Caco-2 (cell line): ENCODE results near the gene DERL2. TPM values are rescaled to one million over a fixed set of nuclear protein-coding genes. Genes with fewer than 3 reads are reported as not detected.
"Not testable (repeated sequence)": the region's sequence is repeated elsewhere in the genome, so short reads cannot be mapped to it uniquely, and the experiment has no call there.

Source experiments
- BruUV-seq: library from RNA; stranded (reverse); fragments of 400-500 nt; replicated peaks from 2 replicates; lab custom pipeline; 2021; lab: Mats Ljungman, UMichigan
- CTCF ChIA-PET: fragments of 300-600 bp; sonication (Branson Sonifier 250); formaldehyde crosslinking; loops from one replicate; lab custom pipeline; 2022; ENCODE audit warnings: antibody characterized with exemption; lab: Charles Lee
- POLR2A ChIA-PET: fragments of 300-600 bp; sonication (Branson Sonifier 250); formaldehyde crosslinking; loops from one replicate; lab custom pipeline; 2022; ENCODE audit warnings: antibody characterized with exemption; lab: Charles Lee
- DNase-seq, 2 experiments: peaks; one replicate each; pipeline versions ENCODE4 v3.0.0 to v3.0.0-alpha.2; 2020 to 2022
- H3K27me3 ChIP-seq: replicated peaks from 2 replicates; pipeline ENCODE4 v1.6.0; 2011; ENCODE audit warnings: low read length; ENCODE audit not compliant: control insufficient read depth, insufficient read depth
- H3K36me3 ChIP-seq: 2 replicates; pipeline ENCODE4 v1.5.1; 2011; ENCODE audit warnings: low read length; ENCODE audit not compliant: control insufficient read depth, insufficient read depth
- H3K4me1 ChIP-seq: fragments of 250-450 bp; sonication (Bioruptor Pico); 2 replicates; pipeline ENCODE4 v1.5.1; 2020; ENCODE audit warnings: mild to moderate bottlenecking
- H3K4me3 ChIP-seq: 2 replicates; pipeline ENCODE4 v1.5.1; 2011; ENCODE audit warnings: low read depth, mild to moderate bottlenecking, control low read depth, low read length
- H3K9me3 ChIP-seq: fragments of 250-450 bp; sonication (Bioruptor Pico); 2 replicates; pipeline ENCODE4 v1.5.1; 2020; ENCODE audit warnings: mild to moderate bottlenecking, moderate library complexity
- H3K27ac Mint-ChIP-seq: one replicate; pipeline ENCODE4 v1.8.0; 2022; ENCODE audit warnings: mixed read lengths; ENCODE audit not compliant: unreplicated experiment
- H3K27me3 Mint-ChIP-seq: one replicate; pipeline ENCODE4 v1.8.0; 2022; ENCODE audit warnings: mixed read lengths; ENCODE audit not compliant: insufficient read depth, unreplicated experiment
- H3K36me3 Mint-ChIP-seq: one replicate; pipeline ENCODE4 v1.8.0; 2022; ENCODE audit warnings: mild to moderate bottlenecking, mixed read lengths; ENCODE audit not compliant: insufficient read depth, unreplicated experiment
- H3K4me1 Mint-ChIP-seq: one replicate; pipeline ENCODE4 v1.8.0; 2022; ENCODE audit warnings: low read depth, mixed read lengths; ENCODE audit not compliant: unreplicated experiment
- H3K4me3 Mint-ChIP-seq: one replicate; pipeline ENCODE4 v1.8.0; 2022; ENCODE audit warnings: mild to moderate bottlenecking, moderate library complexity, mixed read lengths; ENCODE audit not compliant: unreplicated experiment
- H3K9me3 Mint-ChIP-seq: one replicate; pipeline ENCODE4 v1.8.0; 2022; ENCODE audit warnings: mixed read lengths; ENCODE audit not compliant: unreplicated experiment
- intact Hi-C: fragments of 100-400 bp; cut with micrococcal nuclease; formaldehyde crosslinking; loops from one replicate; pipeline ENCODE4 v1.10.0; 2022; ENCODE audit not compliant: unreplicated experiment
- total RNA-seq: library from RNA; stranded (reverse); gene quantifications from 2 replicates; pipeline ENCODE4 v1.2.3, GENCODE V29; 2022
- TF ChIP-seq, protein P1 (sequence below), 2 experiments: fragments of 200-600 bp in 1 of 2; IDR thresholded peaks; 1 replicate in 1 of 2; 2 replicates in 1 of 2; pipeline versions ENCODE4 v1.5.1 to v1.8.0; 2011 to 2022; ENCODE audit warnings: antibody characterized with exemption in 1 of 2, control low read depth in 1 of 2, inconsistent platforms in 1 of 2, low read depth in 1 of 2, low read length in 1 of 2, mild to moderate bottlenecking in 1 of 2, moderate library complexity in 1 of 2; ENCODE audit not compliant: insufficient read depth in 1 of 2, severe bottlenecking in 1 of 2, unreplicated experiment in 1 of 2

DERL2 gene
- total RNA-seq, 1 experiment from 2014 or later: 34.9 TPM

DNA sequence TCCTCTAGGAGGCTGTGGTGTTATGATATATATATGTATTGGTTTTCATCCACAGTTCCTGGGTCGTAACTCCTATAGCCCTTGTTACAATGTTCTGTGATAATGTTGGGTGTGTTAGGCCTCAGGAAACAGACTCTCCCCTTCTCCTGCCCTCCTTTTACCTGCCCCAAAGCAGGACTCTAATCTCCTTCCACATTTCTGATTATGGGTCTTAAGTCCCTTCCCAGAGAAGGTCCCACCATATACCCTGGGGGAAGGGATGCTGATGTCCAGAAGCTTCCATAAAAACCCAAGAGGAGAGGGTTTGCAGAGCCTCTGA lies 46.6 kb downstream of the DERL2 start:
- Mint-ChIP-seq H3K27ac (peak overlapping the region; percentile 81), H3K4me1 (no peaks in the 10 kb centered on the region), H3K9me3 (no peaks in the 10 kb centered on the region), H3K4me3 (peak overlapping the region; percentile 73), H3K27me3 (no peaks in the 10 kb centered on the region), H3K36me3 (peaks cover 33% of the 10 kb centered on the region)
- H3K9me3 ChIP-seq: no peaks in the 10 kb centered on the region
- TF ChIP-seq, protein P1, sequence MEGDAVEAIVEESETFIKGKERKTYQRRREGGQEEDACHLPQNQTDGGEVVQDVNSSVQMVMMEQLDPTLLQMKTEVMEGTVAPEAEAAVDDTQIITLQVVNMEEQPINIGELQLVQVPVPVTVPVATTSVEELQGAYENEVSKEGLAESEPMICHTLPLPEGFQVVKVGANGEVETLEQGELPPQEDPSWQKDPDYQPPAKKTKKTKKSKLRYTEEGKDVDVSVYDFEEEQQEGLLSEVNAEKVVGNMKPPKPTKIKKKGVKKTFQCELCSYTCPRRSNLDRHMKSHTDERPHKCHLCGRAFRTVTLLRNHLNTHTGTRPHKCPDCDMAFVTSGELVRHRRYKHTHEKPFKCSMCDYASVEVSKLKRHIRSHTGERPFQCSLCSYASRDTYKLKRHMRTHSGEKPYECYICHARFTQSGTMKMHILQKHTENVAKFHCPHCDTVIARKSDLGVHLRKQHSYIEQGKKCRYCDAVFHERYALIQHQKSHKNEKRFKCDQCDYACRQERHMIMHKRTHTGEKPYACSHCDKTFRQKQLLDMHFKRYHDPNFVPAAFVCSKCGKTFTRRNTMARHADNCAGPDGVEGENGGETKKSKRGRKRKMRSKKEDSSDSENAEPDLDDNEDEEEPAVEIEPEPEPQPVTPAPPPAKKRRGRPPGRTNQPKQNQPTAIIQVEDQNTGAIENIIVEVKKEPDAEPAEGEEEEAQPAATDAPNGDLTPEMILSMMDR (IDR thresholded peaks at IDR 0.05; ENCODE audit: insufficient read depth in 1 of 2, low read depth in 1 of 2, low read length in 1 of 2, severe bottlenecking in 1 of 2, unreplicated experiment in 1 of 2): no peak
- no peaks in the 10 kb centered on the region for H3K4me1 ChIP-seq
- intact Hi-C loops: loop anchor here (1.0 kb wide), 1 partner anchor 19 kb away; the partner anchor contains the start of gene RPAIN
- no peak overlapping the region; the same call in 1 of the 2 replicates for H3K4me3 ChIP-seq
- 0 out of 2 replicates have a peak, but pooled peaks cover 1% of the 10 kb centered on the region for H3K36me3 ChIP-seq
- no TSS peak for BruUV-seq
- CTCF ChIA-PET: interaction anchor here (0.6 to 1.4 kb wide), 6 partner anchors 15 to 994 kb away, joined by 3 to 10 read pairs (median 4); partner anchors contain the start of genes DERL2, DHX33, MIS12 and NUP88
- no peaks in the 10 kb centered on the region for H3K27me3 ChIP-seq
- POLR2A ChIA-PET: interaction anchor here (1.2 kb wide), 1 partner anchor 20 kb away, joined by 4 read pairs; the partner anchor contains the start of genes NUP88 and RPAIN
- no peak for DNase-seq

DNA sequence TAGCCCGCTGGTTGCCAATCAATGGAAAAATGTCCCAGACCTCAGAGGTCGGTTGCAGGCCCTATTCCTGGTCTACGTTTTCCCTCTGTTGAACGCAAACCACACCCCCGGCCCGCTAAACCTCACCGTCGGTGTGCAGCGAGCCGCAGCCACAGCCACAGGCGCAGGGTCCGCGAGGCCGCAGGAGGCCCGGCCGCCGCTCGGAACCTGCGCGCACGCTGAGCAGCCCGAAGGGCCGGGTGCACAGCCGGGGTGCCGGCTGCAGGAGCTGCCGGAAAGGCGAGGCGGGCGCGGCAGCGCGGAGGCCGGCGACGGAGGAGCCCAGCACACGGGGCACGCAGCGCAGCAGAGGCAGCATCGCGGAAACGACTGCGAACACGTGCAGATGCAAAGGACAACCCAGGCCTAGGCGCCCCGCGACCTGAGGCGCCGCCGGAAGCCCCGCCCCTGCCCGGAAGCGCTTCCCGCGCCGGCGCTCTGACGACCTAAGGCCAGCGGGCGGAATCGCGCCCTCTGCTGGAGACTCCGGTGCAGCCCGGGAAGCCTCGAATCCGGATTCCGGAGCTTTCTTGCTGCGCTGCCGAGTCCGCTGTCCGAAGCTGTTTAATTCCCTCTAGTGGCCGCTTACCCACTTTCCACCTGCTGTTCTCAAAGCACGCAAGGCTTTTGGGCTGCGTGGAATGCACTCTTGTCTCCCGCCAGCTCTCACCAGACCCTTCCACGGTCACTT lies 47.1 kb downstream of the DERL2 start, which contains the start of gene C1QBP:
TSS of gene C1QBP (minus strand) at position 440 of the 730 bp plus-strand sequence. CDS start at position 358, 82 bp downstream.
- H3K27me3 Mint-ChIP-seq: no peaks in the 10 kb centered on the region
- no peaks in the 10 kb centered on the region for H3K4me1 ChIP-seq
- H3K9me3 Mint-ChIP-seq: no peaks in the 10 kb centered on the region
- H3K4me1 Mint-ChIP-seq: no peaks in the 10 kb centered on the region
- intact Hi-C loops: loop anchor here (1.0 kb wide), 1 partner anchor 19 kb away; the partner anchor contains the start of gene RPAIN
- H3K27me3 ChIP-seq: no peaks in the 10 kb centered on the region
- H3K36me3 ChIP-seq: 0 out of 2 replicates have a peak, but pooled peaks cover 1% of the 10 kb centered on the region
- H3K9me3 ChIP-seq: no peaks in the 10 kb centered on the region
- H3K4me3 Mint-ChIP-seq: peak within 1 kb of the TSS; percentile 73
- H3K36me3 Mint-ChIP-seq: peaks cover 35% of the 10 kb centered on the region
- TF ChIP-seq, protein P1 (IDR thresholded peaks at IDR 0.05; ENCODE audit: insufficient read depth in 1 of 2, low read depth in 1 of 2, low read length in 1 of 2, severe bottlenecking in 1 of 2, unreplicated experiment in 1 of 2): peak; percentile 75 to 82
- no TSS peak for BruUV-seq
- CTCF ChIA-PET: interaction anchor here (0.6 to 1.4 kb wide), 6 partner anchors 14 to 995 kb away, joined by 3 to 10 read pairs (median 4); partner anchors contain the start of genes DERL2, DHX33, MIS12 and NUP88
- peak within 1 kb of the TSS; percentile 81 for H3K27ac Mint-ChIP-seq
- DNase-seq: peak; percentile 81 to 89
- H3K4me3 ChIP-seq: peak within 1 kb of the TSS; percentile 63
- POLR2A ChIA-PET: interaction anchor here (1.2 kb wide), 1 partner anchor 20 kb away, joined by 4 read pairs; the partner anchor contains the start of genes NUP88 and RPAIN

DNA sequence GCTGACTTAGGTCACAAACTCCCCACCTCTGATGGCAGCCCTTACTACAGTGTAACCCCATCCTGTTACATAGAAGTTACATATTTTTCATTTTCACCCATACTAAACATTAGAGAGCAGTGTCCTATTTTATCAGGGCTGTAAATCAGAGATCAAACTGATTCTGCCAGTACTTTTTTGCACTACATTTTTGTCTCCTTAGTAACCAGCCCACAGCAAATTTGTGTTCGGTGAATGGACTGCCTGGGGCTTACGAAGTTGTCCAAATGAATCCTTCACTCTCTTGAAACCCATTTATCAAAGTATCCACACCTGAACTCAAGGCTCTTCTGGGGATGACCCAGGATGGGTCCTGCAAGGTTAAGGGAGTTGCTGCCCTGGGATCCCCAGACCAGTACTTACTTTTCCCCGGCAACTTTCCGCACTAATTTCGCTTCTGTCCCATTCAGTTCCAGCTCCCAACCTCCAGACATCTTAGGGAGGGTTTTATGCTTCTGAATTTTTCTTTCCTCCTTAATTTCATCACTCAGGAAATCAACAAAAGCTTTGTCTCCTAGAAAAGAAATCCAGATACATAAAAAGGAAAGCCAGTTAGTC lies 48.2 kb downstream of the DERL2 start:
- 0 out of 2 replicates have a peak, but pooled peaks cover 1% of the 10 kb centered on the region for H3K36me3 ChIP-seq
- peaks cover 40% of the 10 kb centered on the region for H3K36me3 Mint-ChIP-seq
- no peaks in the 10 kb centered on the region for H3K27me3 ChIP-seq
- no peaks in the 10 kb centered on the region for H3K9me3 Mint-ChIP-seq
- no peak for DNase-seq
- intact Hi-C loops: no loop called here
- no peaks in the 10 kb centered on the region for H3K4me1 ChIP-seq
- peak overlapping the region; percentile 63 for H3K4me3 ChIP-seq
- TF ChIP-seq, protein P1 (IDR thresholded peaks at IDR 0.05; ENCODE audit: insufficient read depth in 1 of 2, low read depth in 1 of 2, low read length in 1 of 2, severe bottlenecking in 1 of 2, unreplicated experiment in 1 of 2): no peak
- H3K4me3 Mint-ChIP-seq: peak overlapping the region; percentile 73
- no peaks in the 10 kb centered on the region for H3K9me3 ChIP-seq
- no peaks in the 10 kb centered on the region for H3K4me1 Mint-ChIP-seq
- CTCF ChIA-PET: no interaction called here
- no peak overlapping the region for H3K27ac Mint-ChIP-seq
- BruUV-seq: no TSS peak
- no peaks in the 10 kb centered on the region for H3K27me3 Mint-ChIP-seq
- POLR2A ChIA-PET: no interaction called here

DNA sequence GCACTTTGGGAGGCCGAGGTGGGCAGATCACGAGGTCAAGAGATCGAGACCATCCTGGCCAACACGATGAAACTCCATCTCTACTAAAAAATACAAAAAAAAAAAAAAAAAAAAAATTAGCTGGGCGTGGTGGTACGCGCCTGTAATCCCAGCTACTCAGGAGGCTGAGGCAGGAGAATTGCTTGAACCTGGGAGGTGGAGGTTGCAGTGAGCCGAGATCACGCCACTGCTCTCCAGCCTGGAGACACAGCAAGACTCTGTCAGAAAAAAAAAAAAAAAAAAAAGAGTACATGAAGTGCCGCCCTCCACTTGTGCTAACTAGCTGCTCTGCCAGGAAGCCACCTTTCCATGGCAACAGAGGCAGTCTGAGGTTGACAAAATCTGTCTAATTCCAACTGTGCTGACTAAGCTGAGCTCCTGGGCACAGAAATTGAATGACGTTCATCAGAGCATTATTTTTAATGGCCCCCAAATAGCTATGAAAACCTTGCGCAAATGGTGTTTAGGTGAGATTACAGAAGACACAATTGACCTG lies 50.1 kb downstream of the DERL2 start:
- POLR2A ChIA-PET, H3K4me1 Mint-ChIP-seq, DNase-seq, H3K27ac Mint-ChIP-seq, H3K27me3 Mint-ChIP-seq, H3K4me1 ChIP-seq, H3K36me3 ChIP-seq, H3K27me3 ChIP-seq, H3K4me3 ChIP-seq, H3K9me3 ChIP-seq, CTCF ChIA-PET, intact Hi-C loops, H3K9me3 Mint-ChIP-seq, BruUV-seq, H3K4me3 Mint-ChIP-seq: not testable (repeated sequence)
- H3K36me3 Mint-ChIP-seq: peaks cover 55% of the 10 kb centered on the region
